NB4 (cell line): ENCODE results near the gene TNRC18.

Experiments used
- DNase-seq: peaks from one replicate; pipeline ENCODE4 v3.0.0; 2010; ENCODE audit warnings: low read depth
- H3K4me3 ChIP-seq: one replicate; pipeline ENCODE4 v1.5.1; 2011; ENCODE audit warnings: mild to moderate bottlenecking, low read depth, low read length, moderate library complexity
- CTCF ChIP-seq: IDR thresholded peaks from one replicate; pipeline ENCODE4 v1.5.1; 2012; ENCODE audit warnings: low read depth, low read length
- MAX ChIP-seq: IDR thresholded peaks from 2 replicates; pipeline ENCODE4 v1.6.1; 2011; ENCODE audit warnings: low read depth, low read length
- MYC ChIP-seq: IDR thresholded peaks from 2 replicates; pipeline ENCODE4 v1.6.1; 2011; ENCODE audit warnings: low read depth, low read length
- POLR2A ChIP-seq: IDR thresholded peaks from 2 replicates; pipeline ENCODE4 v1.6.1; 2011; ENCODE audit warnings: mild to moderate bottlenecking; ENCODE audit not compliant: insufficient read length; ENCODE audit errors: extremely low read depth

TNRC18 gene

GRCh38 chr7:5422396-5423305, 983 bp downstream of the TNRC18 start:
- peak overlapping the region; percentile 80 for H3K4me3 ChIP-seq
- no peak for TF ChIP-seq POLR2A
- no peak for TF ChIP-seq MAX
- no peak for TF ChIP-seq CTCF
- no peak for TF ChIP-seq MYC
- peak; percentile 67 for DNase-seq

- peak overlapping the region; percentile 80 for H3K4me3 ChIP-seq
- peak; percentile 81 for DNase-seq
- TF ChIP-seq MYC (no peak), POLR2A (no peak), MAX (no peak), CTCF (no peak)
Measured at GRCh38 chr7:5421714-5422395, 1.8 kb downstream of the TNRC18 start.

- DNase-seq, result peak; percentile 69
Measured at GRCh38 chr7:5420881-5421713, 2.5 kb downstream of the TNRC18 start.

GRCh38 chr7:5420067-5420880, 3.4 kb downstream of the TNRC18 start:
- peak overlapping the region; percentile 80 for H3K4me3 ChIP-seq
- TF ChIP-seq MAX (no peak; the same call in 1 of the 2 replicates), POLR2A (no peak), CTCF (no peak), MYC (no peak)
- DNase-seq, result peak; percentile 70

More at GRCh38 chr7:5420881-5421713, 2.5 kb downstream of the TNRC18 start:
- peak overlapping the region; percentile 80 for H3K4me3 ChIP-seq
- no peak for TF ChIP-seq MAX
- TF ChIP-seq CTCF, result no peak
- no peak for TF ChIP-seq POLR2A
- no peak for TF ChIP-seq MYC

- DNase-seq, result no peak
- no peak for TF ChIP-seq MYC
- no peak for TF ChIP-seq POLR2A
- TF ChIP-seq CTCF, result no peak
- no peak for TF ChIP-seq MAX
- H3K4me3 ChIP-seq, result peak overlapping the region; percentile 80
Measured at GRCh38 chr7:5419539-5420066, 4.0 kb downstream of the TNRC18 start.
